SK-N-SH (cell line): ENCODE results near the gene GLOD4.

Experiments
- CTCF ChIP-seq: fragments of 200-600 bp; sonication (generic); IDR thresholded peaks from 2 replicates; pipeline ENCODE4 v1.6.1; 2017; ENCODE audit warnings: antibody characterized with exemption, mild to moderate bottlenecking, moderate library complexity
- EP300 ChIP-seq, 2 experiments: IDR thresholded peaks; 2 replicates each; pipeline versions ENCODE4 v1.4.0 to v1.6.1; 2012; ENCODE audit warnings: borderline replicate concordance in 1 of 2, low read depth in 1 of 2, low read length in 1 of 2
- FOSL2 ChIP-seq: IDR thresholded peaks from 2 replicates; pipeline ENCODE4 v1.4.0; 2012; ENCODE audit warnings: low read depth, mild to moderate bottlenecking, moderate library complexity, borderline replicate concordance
- NRF1 ChIP-seq: IDR thresholded peaks from 2 replicates; pipeline ENCODE4 v1.6.1; 2012; ENCODE audit warnings: low read depth, mild to moderate bottlenecking, low read length
- RFX5 ChIP-seq: IDR thresholded peaks from 2 replicates; pipeline ENCODE4 v1.6.1; 2012; ENCODE audit warnings: mild to moderate bottlenecking, improper control_type of control experiment, low read length
- YY1 ChIP-seq: IDR thresholded peaks from 2 replicates; pipeline ENCODE4 v1.4.0; 2012; ENCODE audit warnings: low read depth, mild to moderate bottlenecking

- no peak for TF ChIP-seq RFX5
- TF ChIP-seq CTCF: no peak
- TF ChIP-seq YY1: no peak
- no peak for TF ChIP-seq EP300 (IDR thresholded peaks at IDR 0.05; ENCODE audit: borderline replicate concordance in 1 of 2, low read depth in 1 of 2, low read length in 1 of 2)
- TF ChIP-seq FOSL2: no peak
- no peak for TF ChIP-seq NRF1
Observed at GRCh38 chr17:823501-823902, 41.4 kb upstream of the GLOD4 start.
